ENCODE data around the gene AGMO.

Gene AGMO

DNA sequence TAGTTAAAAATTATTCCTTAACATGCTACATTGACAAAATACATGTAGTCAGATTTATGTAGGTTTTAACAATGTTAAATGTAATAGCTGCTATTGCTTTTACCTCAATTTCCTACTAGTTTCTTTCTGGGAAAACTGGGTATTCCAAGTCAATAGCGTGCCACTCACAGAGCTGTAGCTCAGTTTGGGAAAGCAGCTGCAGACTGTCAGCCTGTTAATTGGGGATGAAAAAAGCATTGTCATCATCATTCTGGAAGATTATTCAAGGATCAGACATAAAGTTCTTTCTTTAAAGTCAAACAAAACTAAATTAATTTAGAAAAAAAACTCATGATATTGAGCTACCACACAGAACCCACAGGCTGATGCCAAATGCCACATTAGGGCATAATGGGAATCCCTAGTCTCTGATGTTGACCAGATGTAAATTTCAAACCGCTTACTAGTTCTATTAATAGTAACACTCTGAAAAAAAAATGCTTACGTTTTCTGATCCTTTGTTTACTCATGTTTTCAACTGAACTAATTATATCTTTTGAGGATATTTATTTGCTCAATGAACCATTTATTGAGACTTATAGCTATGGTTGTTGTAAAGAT lies 19.6 kb upstream of the AGMO start:
- peaks cover 23% of the 10 kb centered on the region for H3K9me3 Mint-ChIP-seq
- no peak for DNase-seq (ENCODE audit: low spot score)
- no peak overlapping the region for H3K4me3 Mint-ChIP-seq
- no peaks in the 10 kb centered on the region for H3K36me3 Mint-ChIP-seq (ENCODE audit: low read depth)
- H3K27ac Mint-ChIP-seq = no peak overlapping the region
- no peaks in the 10 kb centered on the region for H3K4me1 Mint-ChIP-seq (ENCODE audit: low read depth)
- no peaks in the 10 kb centered on the region for H3K27me3 Mint-ChIP-seq (ENCODE audit: low read depth)

DNA sequence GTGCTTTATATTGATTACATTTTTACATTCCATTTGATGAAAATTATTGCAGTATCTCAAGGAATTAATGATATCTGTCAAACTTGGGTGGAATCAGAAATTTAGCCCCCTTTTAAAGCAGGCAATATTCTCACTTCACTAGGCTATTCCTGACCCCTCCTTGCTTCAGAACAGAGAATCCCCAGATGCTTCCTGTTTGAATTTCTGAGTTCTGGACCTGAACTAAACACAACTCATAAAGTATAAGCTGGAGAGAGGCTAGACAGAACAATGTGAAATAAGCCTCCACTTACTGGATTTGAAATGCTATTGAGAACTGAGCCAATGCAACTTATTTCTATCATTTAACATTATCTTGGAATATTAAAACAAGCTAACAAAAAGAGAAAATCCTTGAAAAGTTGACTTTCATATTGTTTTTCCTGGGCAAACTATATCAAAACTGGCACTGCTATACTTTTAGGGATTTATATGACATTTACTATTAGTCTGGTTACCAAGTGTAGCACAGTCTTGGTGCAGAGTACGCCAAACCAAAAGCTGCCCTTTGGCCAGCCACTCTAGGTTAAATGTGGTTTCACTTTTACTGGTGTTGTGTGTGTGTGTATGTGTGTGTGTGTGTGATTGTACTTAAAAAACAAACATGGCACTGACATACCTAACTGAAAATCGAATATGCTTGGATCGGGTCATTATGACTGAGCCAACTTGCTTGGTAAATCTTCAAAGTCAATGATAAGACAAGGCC lies 19.0 kb upstream of the AGMO start:
- H3K9me3 Mint-ChIP-seq = peaks cover 23% of the 10 kb centered on the region
- H3K4me3 Mint-ChIP-seq = no peak overlapping the region
- H3K27ac Mint-ChIP-seq = no peak overlapping the region
- DNase-seq (ENCODE audit: low spot score) = no peak
- H3K4me1 Mint-ChIP-seq (ENCODE audit: low read depth) = no peaks in the 10 kb centered on the region
- H3K36me3 Mint-ChIP-seq (ENCODE audit: low read depth) = no peaks in the 10 kb centered on the region
- H3K27me3 Mint-ChIP-seq (ENCODE audit: low read depth) = no peaks in the 10 kb centered on the region

DNA sequence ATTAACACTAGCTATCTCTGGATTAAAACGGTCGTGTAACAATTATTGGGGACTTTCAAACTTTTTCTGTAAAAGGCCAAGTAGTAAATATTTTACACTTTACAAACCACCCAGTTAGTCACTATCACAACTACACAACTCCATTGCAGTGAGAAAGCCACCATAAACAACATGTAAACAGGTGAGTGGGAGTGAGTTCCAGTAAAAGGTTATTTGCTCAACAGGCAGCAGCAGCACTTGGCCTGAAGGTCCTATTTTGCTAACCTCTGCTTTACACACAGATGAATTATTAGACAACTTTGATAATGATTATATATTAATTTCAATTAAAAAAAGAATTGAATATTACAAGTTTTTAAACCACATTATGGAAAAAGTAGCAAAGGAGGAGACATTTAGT lies 15.8 kb upstream of the AGMO start:
- H3K9me3 Mint-ChIP-seq = peaks cover 25% of the 10 kb centered on the region
- no peaks in the 10 kb centered on the region for H3K36me3 Mint-ChIP-seq (ENCODE audit: low read depth)
- no peak overlapping the region for H3K4me3 Mint-ChIP-seq
- no peak for DNase-seq (ENCODE audit: low spot score)
- no peak overlapping the region for H3K27ac Mint-ChIP-seq
- H3K27me3 Mint-ChIP-seq (ENCODE audit: low read depth) = no peaks in the 10 kb centered on the region
- H3K4me1 Mint-ChIP-seq (ENCODE audit: low read depth) = no peaks in the 10 kb centered on the region

DNA sequence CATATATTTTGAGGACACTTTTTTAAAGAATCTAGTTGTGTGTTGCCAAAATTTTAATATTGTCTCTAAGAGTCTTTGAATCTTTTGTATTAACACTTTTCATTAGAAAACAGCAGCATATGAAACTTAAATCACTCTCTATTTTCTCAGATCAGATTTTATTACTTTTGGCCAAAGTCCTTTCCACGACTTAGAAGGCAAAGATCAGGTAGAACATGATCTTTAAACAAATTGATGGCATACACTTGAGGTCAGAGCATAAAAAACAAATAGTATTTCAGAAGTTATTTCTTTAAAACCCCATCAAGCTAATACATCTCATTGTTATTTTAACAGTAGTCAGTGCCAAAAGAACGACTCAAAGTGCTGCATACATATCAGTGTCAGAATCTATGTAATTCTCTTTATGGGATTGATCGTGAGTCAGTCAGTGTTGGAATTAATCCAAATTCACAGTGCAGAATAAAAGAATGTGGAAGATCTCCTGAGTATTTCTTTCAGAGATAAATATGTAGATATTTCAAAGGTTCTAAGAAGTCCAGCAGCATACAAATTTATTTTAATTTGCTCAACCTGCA lies 9.6 kb upstream of the AGMO start:
- Mint-ChIP-seq H3K27me3 (ENCODE audit: low read depth) (no peaks in the 10 kb centered on the region), H3K36me3 (ENCODE audit: low read depth) (no peaks in the 10 kb centered on the region), H3K4me1 (ENCODE audit: low read depth) (no peaks in the 10 kb centered on the region), H3K27ac (no peak overlapping the region), H3K9me3 (peaks cover 31% of the 10 kb centered on the region), H3K4me3 (no peak overlapping the region)
- DNase-seq (ENCODE audit: low spot score) = no peak

DNA sequence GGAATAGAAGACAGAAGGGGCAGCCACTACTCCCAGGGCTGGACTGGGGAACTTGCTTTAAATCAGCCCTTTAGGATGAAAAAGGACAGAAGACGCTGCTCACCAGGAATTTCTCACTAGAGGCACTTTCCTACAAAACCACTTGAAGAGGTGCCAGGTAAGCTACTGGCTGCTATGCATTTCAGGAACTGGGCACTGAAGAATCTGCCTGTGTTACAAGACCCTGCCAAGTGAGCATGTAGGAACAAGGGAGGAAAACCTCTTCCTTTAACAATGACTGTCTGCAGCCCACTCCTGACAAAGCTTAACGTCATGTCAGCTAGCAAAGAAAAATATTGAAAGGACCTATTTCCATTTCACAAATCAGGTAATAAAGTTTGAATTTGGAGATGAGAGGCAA lies 5.8 kb upstream of the AGMO start:
- Mint-ChIP-seq H3K4me1 (ENCODE audit: low read depth) (no peaks in the 10 kb centered on the region), H3K36me3 (ENCODE audit: low read depth) (no peaks in the 10 kb centered on the region), H3K27ac (no peak overlapping the region), H3K27me3 (ENCODE audit: low read depth) (no peaks in the 10 kb centered on the region), H3K4me3 (no peak overlapping the region), H3K9me3 (peaks cover 22% of the 10 kb centered on the region)
- DNase-seq (ENCODE audit: low spot score) = no peak

DNA sequence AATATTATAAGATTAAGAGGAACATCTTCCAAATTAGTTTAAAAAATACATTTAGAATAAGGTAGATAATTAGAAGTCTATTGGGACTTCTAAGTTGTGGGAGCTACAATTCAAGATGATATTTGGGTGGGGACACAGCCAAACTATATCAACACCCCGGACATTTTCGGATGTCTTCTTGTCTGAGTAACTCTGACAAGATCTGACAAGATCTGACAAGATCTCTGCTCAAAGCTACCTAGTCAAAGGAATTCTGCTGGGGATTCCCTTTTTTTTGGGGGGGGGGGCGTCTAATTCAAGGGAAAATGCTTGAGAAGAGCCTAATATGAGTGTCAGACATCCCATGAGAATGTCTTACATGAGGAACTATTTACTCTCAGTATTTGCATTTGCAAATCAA lies 5.2 kb upstream of the AGMO start:
- Mint-ChIP-seq H3K27ac (no peak overlapping the region), H3K27me3 (ENCODE audit: low read depth) (no peaks in the 10 kb centered on the region), H3K36me3 (ENCODE audit: low read depth) (no peaks in the 10 kb centered on the region), H3K9me3 (peaks cover 22% of the 10 kb centered on the region), H3K4me1 (ENCODE audit: low read depth) (no peaks in the 10 kb centered on the region), H3K4me3 (no peak overlapping the region)
- no peak for DNase-seq (ENCODE audit: low spot score)

DNA sequence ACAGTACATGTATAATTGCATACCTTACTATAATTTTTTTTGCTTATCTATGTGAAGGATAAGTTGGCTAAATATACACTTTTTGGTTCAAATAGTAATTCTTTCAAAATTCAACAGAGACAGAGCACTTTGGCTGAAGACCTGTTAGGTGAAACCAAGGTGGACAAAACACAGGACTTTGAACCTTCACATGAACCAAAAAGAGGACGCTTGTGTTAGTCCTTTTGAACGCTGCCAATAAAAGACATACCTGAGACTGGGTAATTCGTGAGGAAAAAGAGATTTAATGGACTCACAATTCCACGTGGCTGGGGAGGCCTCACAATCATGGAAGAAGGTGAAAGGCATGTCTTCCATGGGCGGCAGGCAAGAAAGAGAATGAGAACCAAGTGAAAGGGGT lies 4.7 kb upstream of the AGMO start:
- Mint-ChIP-seq H3K4me1 (ENCODE audit: low read depth) (no peaks in the 10 kb centered on the region), H3K4me3 (no peak overlapping the region), H3K27me3 (ENCODE audit: low read depth) (no peaks in the 10 kb centered on the region), H3K27ac (no peak overlapping the region), H3K36me3 (ENCODE audit: low read depth) (no peaks in the 10 kb centered on the region), H3K9me3 (peaks cover 18% of the 10 kb centered on the region)
- no peak for DNase-seq (ENCODE audit: low spot score)

DNA sequence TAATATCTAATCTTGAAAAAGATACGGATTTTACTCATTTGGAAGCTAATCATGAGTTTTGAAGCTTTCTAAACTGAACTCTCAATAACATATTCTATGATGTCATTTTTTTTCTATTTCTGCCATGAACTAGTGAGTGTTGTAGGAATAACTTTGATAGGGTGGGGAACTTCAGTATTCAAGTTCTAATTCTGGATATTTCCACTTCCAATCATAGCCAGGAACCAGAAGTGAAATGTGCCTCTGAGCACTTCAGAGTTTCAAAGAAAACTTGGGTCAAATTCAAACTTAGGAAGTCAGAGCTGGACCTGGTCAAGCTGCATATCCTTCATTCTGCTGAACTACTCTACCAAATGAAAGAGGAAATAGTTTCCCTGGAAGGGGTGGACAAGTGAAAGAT lies 847 bp downstream of the AGMO start:
- Mint-ChIP-seq H3K4me3 (no peak overlapping the region), H3K36me3 (ENCODE audit: low read depth) (no peaks in the 10 kb centered on the region), H3K4me1 (ENCODE audit: low read depth) (no peaks in the 10 kb centered on the region), H3K27me3 (ENCODE audit: low read depth) (no peaks in the 10 kb centered on the region), H3K27ac (no peak overlapping the region), H3K9me3 (peaks cover 6% of the 10 kb centered on the region)
- DNase-seq (ENCODE audit: low spot score) = no peak

DNA sequence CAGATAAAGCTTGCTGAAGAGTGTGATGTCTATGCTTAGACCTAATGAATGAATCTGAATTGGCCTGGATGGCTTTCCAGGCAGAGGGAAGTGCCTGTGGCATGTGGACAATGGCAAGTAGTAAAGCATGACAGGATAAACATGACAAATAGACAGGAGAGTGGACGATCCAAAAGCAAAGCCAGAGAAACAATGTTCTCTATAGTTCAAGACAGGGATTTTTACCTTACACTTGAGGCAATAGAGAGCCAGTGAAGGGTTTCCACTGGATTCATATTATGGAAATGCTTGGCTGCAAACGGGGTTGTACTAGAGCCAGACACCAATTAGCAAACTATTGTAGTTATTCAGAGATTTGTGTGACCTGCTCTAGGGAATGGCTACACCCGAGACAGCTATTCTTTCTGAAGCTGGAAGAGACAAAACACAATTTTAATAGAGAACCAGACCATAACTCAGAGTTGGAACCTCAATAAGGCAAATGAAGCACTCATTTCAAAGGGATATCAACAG lies 2.3 kb downstream of the AGMO start:
- Mint-ChIP-seq H3K9me3 (peaks cover 6% of the 10 kb centered on the region), H3K27ac (no peak overlapping the region), H3K4me3 (no peak overlapping the region), H3K4me1 (ENCODE audit: low read depth) (no peaks in the 10 kb centered on the region), H3K36me3 (ENCODE audit: low read depth) (no peaks in the 10 kb centered on the region), H3K27me3 (ENCODE audit: low read depth) (no peaks in the 10 kb centered on the region)
- DNase-seq (ENCODE audit: low spot score) = no peak

DNA sequence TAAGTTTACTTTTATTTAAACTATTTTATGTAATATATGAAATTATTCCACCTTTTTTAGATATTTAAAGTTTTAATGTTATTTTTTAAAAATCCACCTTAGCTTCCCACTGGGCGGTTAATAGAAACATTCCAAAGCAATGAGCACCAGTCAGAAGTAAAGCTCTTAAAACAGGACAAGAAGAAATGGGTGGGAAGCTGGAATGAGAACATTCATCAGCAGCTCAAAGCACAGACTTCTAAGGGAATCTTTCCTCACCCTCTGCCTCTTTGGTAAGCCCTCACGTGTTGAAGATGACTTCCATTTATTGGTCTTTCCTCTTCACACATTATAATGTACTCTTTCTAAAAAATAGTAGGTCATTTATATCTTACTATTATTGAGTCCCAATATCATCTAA lies 3.1 kb downstream of the AGMO start:
- DNase-seq (ENCODE audit: low spot score) = no peak
- Mint-ChIP-seq H3K4me3 (no peak overlapping the region), H3K9me3 (peaks cover 6% of the 10 kb centered on the region), H3K27me3 (ENCODE audit: low read depth) (no peaks in the 10 kb centered on the region), H3K36me3 (ENCODE audit: low read depth) (no peaks in the 10 kb centered on the region), H3K4me1 (ENCODE audit: low read depth) (no peaks in the 10 kb centered on the region), H3K27ac (no peak overlapping the region)

DNA sequence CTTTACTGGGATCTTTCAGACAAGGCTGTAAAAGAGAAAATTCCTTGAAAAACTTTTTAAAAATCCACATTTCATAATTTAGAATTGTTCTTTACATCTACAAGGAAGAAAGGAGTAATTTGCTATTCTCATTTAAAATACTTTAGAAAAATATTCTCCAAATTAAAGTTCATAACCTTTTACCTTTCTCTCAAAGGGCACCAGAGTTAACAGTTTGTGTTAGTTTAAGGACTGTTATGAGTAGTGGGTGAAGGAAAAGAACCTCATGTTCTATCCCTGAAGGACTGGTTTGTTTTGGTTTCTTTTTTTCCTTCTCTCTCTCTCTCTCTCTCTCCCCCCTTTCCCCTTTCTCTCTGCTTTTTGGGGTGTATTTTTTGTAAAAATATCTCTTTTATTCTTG lies 4.1 kb downstream of the AGMO start:
- H3K4me1 Mint-ChIP-seq (ENCODE audit: low read depth) = no peaks in the 10 kb centered on the region
- H3K4me3 Mint-ChIP-seq = no peak overlapping the region
- H3K27ac Mint-ChIP-seq = no peak overlapping the region
- DNase-seq (ENCODE audit: low spot score) = no peak
- no peaks in the 10 kb centered on the region for H3K36me3 Mint-ChIP-seq (ENCODE audit: low read depth)
- H3K27me3 Mint-ChIP-seq (ENCODE audit: low read depth) = no peaks in the 10 kb centered on the region
- H3K9me3 Mint-ChIP-seq = peaks cover 6% of the 10 kb centered on the region

DNA sequence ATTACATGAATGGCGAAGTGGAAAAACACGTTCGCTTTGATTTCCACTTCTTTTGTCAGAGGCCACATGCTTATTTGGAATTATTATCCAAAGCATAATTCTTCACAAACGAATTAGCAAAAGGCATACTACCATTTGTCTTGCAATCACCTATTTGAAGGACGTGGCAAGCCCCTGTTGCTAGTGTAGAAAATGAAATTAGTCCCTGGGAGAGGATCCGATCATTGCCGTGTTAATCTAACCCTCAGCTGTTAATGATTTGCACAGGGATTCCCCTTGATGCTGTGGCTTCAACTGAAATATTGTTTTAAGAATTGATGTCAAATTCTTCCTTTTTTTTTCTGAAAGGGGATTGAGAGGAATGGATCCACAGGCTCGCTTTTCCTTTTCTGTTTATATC lies 4.6 kb downstream of the AGMO start:
- H3K4me3 Mint-ChIP-seq = no peak overlapping the region
- no peaks in the 10 kb centered on the region for H3K36me3 Mint-ChIP-seq (ENCODE audit: low read depth)

DNA sequence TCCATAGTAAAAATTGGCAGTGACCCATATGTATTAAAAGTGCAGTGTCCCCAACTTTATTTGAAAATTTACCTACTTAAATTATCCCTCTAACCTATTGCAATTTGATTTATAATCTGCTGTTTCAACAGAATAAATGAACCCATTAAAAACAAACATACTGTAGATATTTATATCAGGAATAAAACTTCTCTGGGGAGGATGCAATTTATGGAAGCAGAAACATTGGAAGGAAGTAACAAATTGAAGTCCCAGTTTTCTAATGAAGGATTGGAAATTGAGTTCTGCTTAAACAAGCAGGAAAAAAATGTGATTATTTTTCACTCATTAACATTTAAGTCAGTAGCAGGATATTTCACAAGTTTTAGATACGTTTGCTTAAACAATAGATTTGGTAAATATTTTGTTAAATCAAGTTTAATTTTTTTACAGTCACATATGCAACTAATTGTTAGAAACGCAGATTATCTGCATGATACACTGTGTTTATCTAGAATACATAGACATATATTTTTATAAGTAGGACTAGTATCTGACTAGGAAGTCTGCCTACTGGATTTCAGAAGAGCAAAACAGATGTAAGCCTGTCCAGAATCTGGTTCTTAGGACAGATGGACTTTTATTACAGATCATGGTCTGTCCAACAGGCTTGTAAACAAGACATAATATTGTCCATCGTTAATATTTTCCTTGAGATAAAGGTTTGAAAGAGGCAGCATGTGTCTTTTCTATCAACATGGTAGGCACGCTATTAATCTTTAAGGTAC lies 5.3 kb downstream of the AGMO start:
- no peaks in the 10 kb centered on the region for H3K27me3 Mint-ChIP-seq (ENCODE audit: low read depth)
- peaks cover 6% of the 10 kb centered on the region for H3K9me3 Mint-ChIP-seq
- no peaks in the 10 kb centered on the region for H3K4me1 Mint-ChIP-seq (ENCODE audit: low read depth)
- no peaks in the 10 kb centered on the region for H3K36me3 Mint-ChIP-seq (ENCODE audit: low read depth)
- H3K4me3 Mint-ChIP-seq = no peak overlapping the region
- no peak for DNase-seq (ENCODE audit: low spot score)
- H3K27ac Mint-ChIP-seq = no peak overlapping the region

More for the DNA sequence above, 4.6 kb downstream of the AGMO start:
- DNase-seq (ENCODE audit: low spot score) = no peak
- peaks cover 6% of the 10 kb centered on the region for H3K9me3 Mint-ChIP-seq
- H3K27me3 Mint-ChIP-seq (ENCODE audit: low read depth) = no peaks in the 10 kb centered on the region
- no peak overlapping the region for H3K27ac Mint-ChIP-seq
- H3K4me1 Mint-ChIP-seq (ENCODE audit: low read depth) = no peaks in the 10 kb centered on the region

DNA sequence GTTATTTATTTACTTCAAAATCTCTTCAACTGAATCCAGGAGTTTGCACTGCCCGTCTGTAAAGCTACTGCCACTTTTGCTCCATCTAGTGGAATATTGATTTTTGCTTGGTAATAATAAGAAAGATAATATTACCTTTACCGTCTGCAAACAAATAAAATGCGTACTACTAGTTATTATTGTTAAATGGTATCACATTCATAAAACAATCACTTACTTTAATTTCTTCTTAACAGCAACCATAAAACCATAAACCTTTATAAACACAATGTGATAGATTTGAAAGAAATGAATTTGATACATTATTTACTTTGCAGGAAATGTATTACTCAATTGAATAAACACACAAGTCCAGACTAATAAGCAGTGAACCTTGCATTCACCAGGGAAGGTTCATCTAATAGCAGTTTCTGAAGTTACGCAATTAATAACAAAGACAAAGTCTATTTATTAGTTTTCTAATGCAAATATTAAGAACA lies 6.4 kb downstream of the AGMO start:
- Mint-ChIP-seq H3K36me3 (ENCODE audit: low read depth) (no peaks in the 10 kb centered on the region), H3K27me3 (ENCODE audit: low read depth) (no peaks in the 10 kb centered on the region), H3K27ac (no peak overlapping the region), H3K9me3 (peaks cover 6% of the 10 kb centered on the region), H3K4me1 (ENCODE audit: low read depth) (no peaks in the 10 kb centered on the region), H3K4me3 (no peak overlapping the region)
- no peak for DNase-seq (ENCODE audit: low spot score)

All from T-helper 2 cell treated with Interferon-gamma antibody and Interleukin-4, amounts not matched to agents 5 μg/mL and 100 μg/mL, for 36 hours (primary cell).